RPMI8226 (cell line): ENCODE data around the gene C1orf87.

Source experiments
- DNase-seq: peaks from one replicate; pipeline ENCODE4 v3.0.0-alpha.2; 2015

Gene C1orf87

DNA sequence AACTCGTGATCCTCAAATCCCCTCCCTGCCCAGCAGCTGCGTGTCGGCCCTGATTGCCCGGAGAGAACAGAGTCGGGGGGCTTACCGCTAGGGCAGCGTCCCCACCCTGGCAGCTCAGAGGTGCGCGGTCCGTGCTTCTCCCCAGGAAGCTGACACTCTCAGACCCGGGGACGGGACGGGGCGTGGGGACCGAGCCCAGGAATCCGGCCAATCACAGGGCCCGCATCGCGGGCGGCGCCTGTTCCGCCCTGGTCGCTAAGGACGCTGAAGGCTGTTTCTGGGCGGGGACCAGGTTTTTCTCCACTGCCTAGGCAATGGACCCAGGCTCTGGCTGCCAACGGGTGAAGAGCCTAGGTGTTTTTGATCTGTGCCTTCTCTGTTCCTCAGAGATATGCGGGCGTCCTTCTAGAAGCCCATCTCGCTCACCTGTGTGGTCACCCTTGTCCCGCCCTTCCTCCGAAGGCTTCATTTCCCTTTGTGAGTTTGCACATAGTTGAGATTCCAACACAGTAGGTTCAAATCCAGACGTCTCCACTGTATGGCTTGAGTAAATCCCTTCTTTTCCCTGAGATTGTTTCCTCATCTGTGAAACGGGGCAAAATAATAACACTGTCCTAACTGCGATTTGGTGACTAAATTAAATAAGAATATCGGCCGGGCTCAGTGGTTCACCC, at the start of gene C1orf87:
Gene C1orf87, minus strand, starts transcription at position 166 of the 674 bp plus-strand sequence. CDS start 1,127 bp downstream, outside the sequence.
- no peak for DNase-seq

- no peak for DNase-seq
Measured at GRCh38 chr1:60118085-60118484, 44.5 kb upstream of the C1orf87 start.

- DNase-seq: no peak
Measured at GRCh38 chr1:60114745-60115318, 41.3 kb upstream of the C1orf87 start.

- DNase-seq: no peak
Measured at GRCh38 chr1:60113596-60113995, 40.0 kb upstream of the C1orf87 start.

DNA sequence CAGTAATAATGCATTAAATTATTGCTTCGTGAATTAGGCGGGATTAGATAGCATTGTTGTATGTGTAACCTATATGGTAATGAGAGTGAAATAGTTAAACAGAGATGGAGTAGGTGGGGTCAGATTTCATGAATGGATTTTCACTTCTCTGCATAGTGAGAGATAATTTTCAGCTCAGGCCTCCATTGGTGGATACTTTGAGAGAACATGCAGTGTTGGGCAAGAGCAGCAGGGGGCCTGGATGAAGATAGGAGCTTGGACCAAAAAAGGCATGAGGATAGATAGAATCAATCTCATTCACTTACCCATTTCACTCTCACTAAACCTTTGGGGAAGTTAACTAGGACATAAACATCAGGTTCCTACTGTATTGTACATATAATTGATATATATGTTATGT, 39.5 kb upstream of the C1orf87 start:
- DNase-seq: no peak

DNA sequence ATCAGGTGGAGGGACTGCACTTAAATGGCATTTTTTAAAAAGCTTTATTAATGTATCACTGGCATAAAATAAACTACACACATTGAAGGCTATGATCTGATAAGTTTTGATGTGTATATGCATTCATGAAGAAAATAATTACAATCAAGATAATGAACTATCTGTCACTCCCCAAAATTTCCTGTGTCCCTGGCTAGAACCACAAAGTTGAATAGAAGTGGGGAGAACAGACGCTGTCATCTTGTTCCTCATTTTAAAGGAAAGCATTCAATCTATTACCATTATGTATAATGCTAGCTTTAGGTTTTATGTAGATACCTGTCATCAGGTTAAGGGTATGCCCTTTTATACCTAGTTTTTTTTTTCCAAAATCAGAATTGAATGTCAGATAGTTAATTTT, 38.1 kb upstream of the C1orf87 start:
- DNase-seq: no peak

GRCh38 chr1:60111118-60111517, 37.5 kb upstream of the C1orf87 start:
- no peak for DNase-seq

- DNase-seq: no peak
Measured at GRCh38 chr1:60108196-60108595, 34.6 kb upstream of the C1orf87 start.

- no peak for DNase-seq
Measured at GRCh38 chr1:60103186-60103585, 29.6 kb upstream of the C1orf87 start.

DNA sequence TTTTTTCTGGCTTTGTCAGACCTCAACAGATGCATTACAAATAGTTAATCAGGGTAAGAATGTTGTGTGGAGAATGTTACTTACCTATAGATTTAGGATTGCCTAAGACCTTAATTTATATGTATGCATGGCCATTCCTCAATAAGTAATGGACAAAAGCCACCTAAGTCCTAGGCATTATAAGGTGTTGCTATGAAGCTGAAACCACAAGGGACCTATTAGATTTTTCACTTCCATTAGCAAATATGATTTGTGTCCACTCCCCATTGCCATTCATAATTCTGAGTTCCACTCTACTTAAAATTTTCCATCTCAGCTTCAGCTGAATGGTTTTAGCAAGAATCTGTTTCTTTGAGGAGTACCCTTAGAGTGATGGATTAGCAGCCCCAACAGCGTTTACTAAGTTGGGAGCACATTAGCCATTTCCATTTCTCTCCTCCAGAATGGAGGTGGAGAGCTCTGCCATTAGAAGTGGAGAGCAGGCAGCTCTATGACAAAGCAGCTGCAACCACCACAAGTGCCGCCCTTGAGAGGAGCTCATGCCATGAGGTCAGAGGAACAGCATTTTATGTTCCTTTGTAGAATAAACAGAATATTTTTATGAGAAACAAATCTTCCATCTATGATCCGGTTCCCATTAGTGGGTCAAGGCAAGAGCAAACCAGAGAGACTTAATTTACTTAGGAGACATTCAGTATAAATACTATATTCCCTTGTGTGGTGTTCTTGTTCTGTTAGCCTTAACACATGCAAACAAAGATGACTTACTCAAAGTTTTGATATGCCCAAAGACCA, 28.9 kb upstream of the C1orf87 start:
- DNase-seq: no peak

DNA sequence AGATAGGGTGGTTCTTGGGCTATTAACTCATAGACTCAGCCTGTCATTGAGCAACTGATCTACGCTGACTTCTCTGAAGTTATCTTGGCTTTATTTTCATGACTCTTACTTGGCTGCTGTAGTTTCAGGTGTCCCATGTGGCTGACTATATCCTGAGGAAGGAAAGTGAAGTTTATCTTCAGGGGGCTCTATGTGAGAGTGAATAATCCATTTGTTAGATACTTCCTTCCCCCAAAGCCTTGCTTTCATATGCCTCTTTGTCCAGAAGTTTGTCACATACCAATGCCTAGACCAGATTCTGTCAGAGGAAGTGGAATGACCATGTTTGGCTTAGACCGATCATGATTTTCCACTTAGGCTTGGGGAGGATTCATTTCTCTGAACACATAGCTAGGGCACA, 27.9 kb upstream of the C1orf87 start:
- DNase-seq: no peak

DNA sequence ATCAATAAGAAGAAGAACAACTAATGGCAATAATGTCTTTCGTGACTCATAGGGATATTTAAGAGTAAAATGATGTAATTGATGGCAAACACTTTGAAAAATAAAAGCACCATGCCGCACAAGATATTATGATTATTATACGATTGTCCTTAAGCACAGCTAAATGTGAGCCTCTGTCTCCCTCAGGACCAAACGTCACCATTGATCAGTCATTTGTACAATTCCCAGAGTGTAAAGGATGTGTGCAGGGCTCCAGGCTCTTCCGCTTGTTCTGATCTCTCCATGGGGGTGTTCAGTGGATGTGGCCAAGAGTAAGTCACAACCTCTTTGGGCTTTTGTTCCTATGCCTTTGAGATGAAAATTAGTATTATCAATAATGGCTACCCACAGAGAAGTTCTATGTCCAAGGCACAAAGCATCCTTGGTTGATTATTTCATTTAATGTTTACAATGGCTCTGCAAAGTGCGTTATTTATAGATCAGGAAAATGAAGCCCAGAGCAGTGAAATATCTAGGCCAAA, 17.7 kb upstream of the C1orf87 start:
- no peak for DNase-seq

DNA sequence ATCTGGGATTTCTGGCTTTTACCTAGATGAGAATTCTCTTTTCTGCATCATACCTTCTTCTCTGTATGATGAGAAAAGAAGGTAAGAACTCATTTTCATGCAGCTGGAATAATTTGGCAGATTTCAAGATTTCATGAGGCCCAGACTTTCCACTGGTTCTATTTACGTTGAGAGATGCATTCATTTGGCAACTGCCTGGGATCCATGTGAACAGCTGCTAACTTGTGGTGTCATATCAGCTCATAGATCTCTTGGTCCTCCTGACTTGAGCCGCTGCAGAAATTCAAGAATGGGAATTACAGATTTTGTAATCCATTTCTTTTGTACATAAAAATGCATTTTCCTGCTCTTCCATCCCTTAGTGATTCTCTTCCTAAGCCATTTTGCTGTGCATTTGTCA, 17.1 kb upstream of the C1orf87 start:
- DNase-seq: no peak

DNA sequence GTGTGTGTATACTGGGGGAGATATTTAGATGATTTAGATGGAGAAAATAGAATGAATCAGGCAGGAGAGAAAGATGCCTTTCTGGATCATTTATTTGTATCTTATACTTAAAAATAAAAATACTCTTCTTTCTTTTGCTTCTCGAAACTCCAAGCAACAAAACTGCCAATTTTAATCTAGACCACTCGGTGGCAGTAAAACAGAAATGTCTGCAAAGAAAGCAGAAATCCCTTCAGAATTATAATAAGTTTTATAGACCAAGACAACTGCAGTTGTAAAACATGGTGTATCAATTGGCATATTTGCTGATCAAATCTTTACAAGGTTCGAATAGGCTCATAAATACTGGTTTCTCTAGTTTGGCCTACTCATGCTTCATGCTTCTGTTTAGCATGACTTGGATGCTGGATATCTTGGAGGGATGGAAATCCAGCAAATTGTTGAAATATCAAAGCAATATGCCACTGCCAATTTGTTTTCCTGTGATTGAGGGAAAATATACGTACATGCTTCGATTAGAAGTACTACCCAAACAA, 15.1 kb upstream of the C1orf87 start:
- DNase-seq: no peak

- DNase-seq: no peak
Measured at GRCh38 chr1:60087681-60088080, 14.1 kb upstream of the C1orf87 start.

- no peak for DNase-seq
Measured at GRCh38 chr1:60078182-60078581, 4.6 kb upstream of the C1orf87 start.

DNA sequence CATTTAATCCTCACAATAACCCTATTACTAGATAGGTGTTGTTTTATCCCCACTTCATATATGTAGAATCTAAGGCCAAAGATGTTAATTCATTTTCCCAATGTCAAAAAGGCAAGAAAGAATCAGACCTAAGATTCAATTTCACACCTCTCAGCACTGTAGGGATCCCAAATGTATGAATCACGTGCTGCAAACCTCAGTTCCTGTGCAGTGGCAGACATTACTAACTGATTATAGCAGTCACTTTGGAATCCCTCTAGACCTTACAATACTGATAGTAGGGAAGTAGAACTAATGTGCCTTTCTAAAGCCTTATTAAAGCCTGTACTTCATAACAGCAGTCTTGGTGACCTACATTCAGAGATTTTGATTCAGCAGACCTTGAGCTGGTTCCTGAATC, 2.3 kb downstream of the C1orf87 start:
- no peak for DNase-seq

GRCh38 chr1:60069691-60070090, 3.9 kb downstream of the C1orf87 start:
- DNase-seq: no peak

DNA sequence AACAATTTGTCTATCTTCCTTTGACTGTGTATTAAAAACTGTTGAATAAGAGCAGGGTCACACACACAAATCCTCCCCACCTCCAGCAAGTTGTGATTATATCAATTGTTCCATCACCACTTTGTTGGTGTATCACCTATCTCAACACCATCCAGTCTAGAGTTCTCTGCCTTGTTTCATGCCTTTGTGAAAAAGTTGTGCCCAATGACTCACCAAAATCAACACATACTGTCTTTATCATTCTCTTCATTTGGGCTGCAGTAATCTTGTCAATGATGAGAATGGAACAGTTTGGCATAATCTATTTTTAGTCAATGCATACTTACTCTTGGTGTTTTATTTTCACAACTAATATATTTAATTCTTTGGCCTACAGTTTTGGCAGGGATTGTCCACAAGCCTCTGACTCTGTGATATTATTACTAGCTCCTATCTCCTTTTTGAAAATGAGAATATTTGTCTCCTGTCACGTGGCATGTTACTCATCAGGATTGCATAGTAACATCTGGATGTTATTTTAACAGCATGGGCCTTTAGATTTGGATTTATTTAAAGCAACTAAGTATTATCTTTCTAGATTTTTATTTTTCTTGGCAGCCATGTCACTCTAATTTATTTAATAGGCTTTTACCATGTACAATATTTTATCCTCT, 5.1 kb downstream of the C1orf87 start:
- no peak for DNase-seq

DNA sequence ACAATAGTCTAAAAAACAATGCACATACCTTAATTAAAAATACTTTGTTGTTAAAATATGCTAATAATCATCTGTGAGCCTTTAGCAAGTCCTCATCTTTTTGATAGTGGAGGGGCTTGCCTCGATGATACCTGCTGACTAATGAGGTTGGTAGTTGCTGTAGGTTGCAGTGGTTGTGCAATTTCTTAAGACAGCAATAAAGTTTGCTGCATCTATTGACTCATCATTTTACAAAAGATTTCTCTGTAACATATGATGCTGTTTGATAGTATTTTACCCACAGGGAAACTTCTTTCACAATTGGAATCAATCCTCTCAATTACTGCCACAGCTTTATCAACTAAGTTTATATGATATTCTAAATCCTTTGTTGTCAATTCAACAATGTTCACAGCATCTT, 7.6 kb downstream of the C1orf87 start:
- no peak for DNase-seq

DNA sequence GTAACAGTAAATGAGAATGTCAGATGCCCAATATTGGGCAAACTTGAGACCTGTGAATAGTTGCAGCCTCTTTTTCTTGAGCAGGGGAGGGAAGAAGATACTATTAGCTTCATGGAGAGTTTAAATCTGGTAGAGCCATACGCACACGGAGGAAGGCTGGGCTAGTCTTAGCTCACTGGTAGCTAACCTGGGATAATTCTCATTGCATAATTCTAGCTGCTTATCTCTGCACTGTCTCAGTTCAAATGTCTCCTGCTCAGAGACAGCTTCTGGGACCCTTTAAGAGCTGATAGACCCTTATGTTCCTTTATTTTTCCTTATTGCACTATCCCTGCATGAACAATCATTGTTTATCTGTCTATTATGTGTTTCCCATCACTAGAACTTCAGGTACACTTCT, 8.4 kb downstream of the C1orf87 start:
- DNase-seq: no peak

DNA sequence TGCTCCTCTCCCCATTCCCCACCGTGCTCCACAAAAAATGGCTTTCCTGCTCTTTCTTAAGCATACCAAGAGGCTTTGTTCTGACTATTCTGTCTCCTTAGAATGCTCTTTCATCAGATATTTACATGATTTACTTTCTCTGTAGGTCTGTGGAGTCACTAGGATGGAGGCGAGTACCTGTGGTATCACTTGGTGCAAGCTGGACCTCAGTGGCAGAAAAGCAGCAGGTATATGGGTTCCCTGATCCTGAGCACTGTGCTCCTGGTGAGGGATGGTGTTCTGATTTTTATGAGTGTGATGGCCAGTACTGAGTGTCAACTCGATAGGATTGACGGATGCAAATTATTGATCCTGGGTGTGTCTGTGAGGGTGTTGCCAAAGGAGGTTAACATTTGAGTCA, 10.0 kb downstream of the C1orf87 start:
- no peak for DNase-seq

DNA sequence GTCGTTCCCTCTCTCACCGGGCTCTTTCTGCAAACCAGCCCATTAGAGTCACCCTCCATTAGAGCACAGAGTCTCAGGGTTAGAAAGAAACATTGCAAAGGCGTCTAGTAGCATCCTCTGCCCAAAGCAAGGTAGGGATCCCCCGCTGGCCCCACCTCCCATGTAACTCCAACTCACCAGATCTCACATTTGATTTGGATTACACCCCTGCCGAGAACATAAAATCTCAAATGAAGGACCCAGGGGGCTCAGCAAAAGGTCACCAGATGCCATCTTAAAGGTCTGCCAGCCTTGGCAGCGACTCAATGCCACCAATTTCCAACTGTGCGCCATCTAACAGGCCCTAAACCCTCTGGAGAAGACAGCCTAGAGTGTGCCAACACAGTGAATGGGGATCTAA, 14.1 kb downstream of the C1orf87 start:
- DNase-seq: no peak
